HCT116 (cell line): ENCODE measurements around the gene TGFBR3L. TPM values are rescaled to one million over a fixed set of nuclear protein-coding genes. Genes with fewer than 3 reads are reported as not detected.

ENCODE experiments used
- ATAC-seq: fragments of 200-7000 bp; cut with Tn5 transposase; 2 replicates; pipeline ENCODE4 v1.9.1; 2020; ENCODE audit warnings: mild to moderate bottlenecking, moderate library complexity
- BruUV-seq: library from RNA; stranded (reverse); fragments of 400-500 nt; replicated peaks from 2 replicates; lab custom pipeline; 2021; lab: Mats Ljungman, UMichigan
- CTCF ChIA-PET: fragments of 300-600 bp; sonication (Branson Sonifier 250); formaldehyde crosslinking; loops from one replicate; lab custom pipeline; 2021; ENCODE audit warnings: antibody characterized with exemption; lab: Charles Lee
- POLR2A ChIA-PET: fragments of 300-600, 350-600 bp; sonication (Branson Sonifier 250); formaldehyde crosslinking; loops from one replicate; lab custom pipeline; 2021; ENCODE audit warnings: antibody characterized with exemption; lab: Charles Lee
- RAD21 ChIA-PET, 2 experiments: fragments of 300-600 bp; sonication (Branson Sonifier 250); formaldehyde crosslinking; loops; one replicate each; lab custom pipeline; 2023; ENCODE audit warnings: low total read pairs in 2 of 2; ENCODE audit not compliant: uncharacterized antibody in 2 of 2, unreplicated experiment in 2 of 2, low non-redundant PET in 1 of 2; lab: Charles Lee
- DNase-seq: peaks from one replicate; pipeline ENCODE4 v3.0.0-alpha.2; 2010; ENCODE audit warnings: low read depth, low spot score
- H2AFZ ChIP-seq: fragments of 200-600 bp; shearing (Covaris generic), sonication (generic); 2 replicates; pipeline ENCODE4 v1.6.1; 2017; ENCODE audit warnings: low read depth, mixed run types, mixed read lengths, antibody characterized with exemption, low read length; ENCODE audit not compliant: poor library complexity, severe bottlenecking
- H3K27ac ChIP-seq: 2 replicates; pipeline ENCODE4 v1.5.1; 2012; ENCODE audit warnings: low read depth, low read length
- H3K27me3 ChIP-seq: fragments of 200-600 bp; sonication (generic); 2 replicates; pipeline ENCODE4 v1.6.1; 2016; ENCODE audit warnings: mixed run types, low read length, mixed read lengths; ENCODE audit not compliant: insufficient read depth
- H3K36me3 ChIP-seq, 2 experiments: fragments of 200-500 bp in 1 of 2; fragments of 200-600 bp in 1 of 2; sonication (Bioruptor generic) in 1 of 2; sonication (generic) in 1 of 2; 2 replicates each; pipeline versions ENCODE4 v1.5.1 to v1.6.1; 2014 to 2016; ENCODE audit warnings: low read length in 2 of 2, inconsistent platforms in 1 of 2, mixed read lengths in 1 of 2, mixed run types in 1 of 2; ENCODE audit not compliant: insufficient read depth in 2 of 2, control insufficient read depth in 1 of 2
- H3K4me1 ChIP-seq, 2 experiments: fragments of 200-600 bp in 1 of 2; sonication (generic) in 1 of 2; 2 replicates each; pipeline versions ENCODE4 v1.5.1 to v1.6.1; 2012 to 2017; ENCODE audit warnings: low read length in 2 of 2, inconsistent platforms in 1 of 2, mild to moderate bottlenecking in 1 of 2, mixed read lengths in 1 of 2, mixed run types in 1 of 2, moderate library complexity in 1 of 2; ENCODE audit not compliant: insufficient read depth in 2 of 2, control insufficient read depth in 1 of 2
- H3K4me2 ChIP-seq: fragments of 200-600 bp; sonication (generic); 2 replicates; pipeline ENCODE4 v1.6.1; 2017; ENCODE audit warnings: mixed run types, low read length, mixed read lengths
- H3K4me3 ChIP-seq, 2 experiments: fragments of 200-600 bp in 1 of 2; sonication (generic) in 1 of 2; replicated peaks in 1 of 2; 2 replicates each; pipeline ENCODE4 v1.5.1; 2011 to 2016; ENCODE audit warnings: low read length in 2 of 2, control low read depth in 1 of 2, low read depth in 1 of 2, mild to moderate bottlenecking in 1 of 2, mixed read lengths in 1 of 2, mixed run types in 1 of 2
- H3K79me2 ChIP-seq: fragments of 200-600 bp; sonication (generic); 2 replicates; pipeline ENCODE4 v1.6.1; 2017; ENCODE audit warnings: mild to moderate bottlenecking, mixed run types, low read length, moderate library complexity, mixed read lengths; ENCODE audit not compliant: insufficient read depth
- H3K9ac ChIP-seq: fragments of 200-600 bp; sonication (generic); 2 replicates; pipeline ENCODE4 v1.6.1; 2016; ENCODE audit warnings: low read length, mixed read lengths
- H3K9me2 ChIP-seq: fragments of 200-600 bp; sonication (generic), shearing (Covaris generic); 2 replicates; pipeline ENCODE4 v1.6.1; 2017; ENCODE audit warnings: mixed run types, mild to moderate bottlenecking, moderate library complexity; ENCODE audit not compliant: insufficient read depth
- H3K9me3 ChIP-seq, 2 experiments: fragments of 200-500 bp in 1 of 2; fragments of 200-600 bp in 1 of 2; sonication (Bioruptor generic) in 1 of 2; sonication (generic) in 1 of 2; 2 replicates each; pipeline ENCODE4 v1.6.1; 2014 to 2017; ENCODE audit warnings: low read length in 2 of 2, mixed read lengths in 2 of 2, inconsistent platforms in 1 of 2, low read depth in 1 of 2, mild to moderate bottlenecking in 1 of 2, mixed run types in 1 of 2, moderate library complexity in 1 of 2; ENCODE audit not compliant: control insufficient read depth in 1 of 2, insufficient read depth in 1 of 2
- H4K20me1 ChIP-seq: fragments of 200-600 bp; sonication (generic), shearing (Covaris generic); 2 replicates; pipeline ENCODE4 v1.6.1; 2017; ENCODE audit warnings: mixed run types, mild to moderate bottlenecking, moderate library complexity; ENCODE audit not compliant: insufficient read depth
- EGR1 ChIP-seq: IDR thresholded peaks from 2 replicates; pipeline ENCODE4 v1.6.1; 2012; ENCODE audit warnings: low read depth
- ELF1 ChIP-seq: IDR thresholded peaks from 2 replicates; pipeline ENCODE4 v1.6.1; 2012; ENCODE audit warnings: low read depth, borderline replicate concordance
- EZH2 ChIP-seq: fragments of 200-600 bp; sonication (generic); IDR thresholded peaks from 2 replicates; pipeline ENCODE4 v1.6.1; 2017; ENCODE audit warnings: antibody characterized with exemption, mixed run types
- JUND ChIP-seq: IDR thresholded peaks from 2 replicates; pipeline ENCODE4 v1.6.1; 2012
- POLR2A ChIP-seq: IDR thresholded peaks from 2 replicates; pipeline ENCODE4 v1.7.0; 2011; ENCODE audit warnings: borderline replicate concordance; ENCODE audit not compliant: insufficient read depth, insufficient read length; ENCODE audit errors: extremely low read depth
- RAD21 ChIP-seq: IDR thresholded peaks from 2 replicates; pipeline ENCODE4 v1.6.1; 2012; ENCODE audit warnings: low read depth, mild to moderate bottlenecking
- SIN3A ChIP-seq: IDR thresholded peaks from 2 replicates; pipeline ENCODE4 v1.6.1; 2012; ENCODE audit warnings: low read depth
- SP1 ChIP-seq: IDR thresholded peaks from 2 replicates; pipeline ENCODE4 v1.6.1; 2012; ENCODE audit warnings: low read depth
- YY1 ChIP-seq: IDR thresholded peaks from 2 replicates; pipeline ENCODE4 v1.6.1; 2011; ENCODE audit warnings: low read length, low read depth, moderate library complexity, mild to moderate bottlenecking; ENCODE audit not compliant: insufficient replicate concordance; ENCODE audit errors: extremely low read depth
- intact Hi-C: fragments of 100-400 bp; cut with micrococcal nuclease; formaldehyde crosslinking; loops from 2 replicates; pipeline ENCODE4 v1.10.0; 2022
- total RNA-seq: library from RNA; stranded (reverse); gene quantifications from one replicate; pipeline ENCODE4 v1.2.1, GENCODE V29; 2021; ENCODE audit not compliant: unreplicated experiment
- TF ChIP-seq, protein P1 (sequence below): IDR thresholded peaks from 2 replicates; pipeline ENCODE4 v1.6.1; 2012; ENCODE audit warnings: low read depth
- TF ChIP-seq, protein P2 (sequence below): IDR thresholded peaks from 2 replicates; pipeline ENCODE4 v1.6.1; 2012
- TF ChIP-seq, protein P3 (sequence below): IDR thresholded peaks from 2 replicates; pipeline ENCODE4 v1.6.1; 2012
- TF ChIP-seq, protein P4 (sequence below), 3 experiments: fragments of 200-600 bp in 1 of 3; sonication (generic) in 1 of 3; IDR thresholded peaks in 2 of 3; conservative IDR thresholded peaks in 1 of 3; 2 replicates each; pipeline ENCODE4 v1.5.1; 2012 to 2017; ENCODE audit warnings: low read depth in 2 of 3, low read length in 2 of 3, antibody characterized with exemption in 1 of 3, borderline replicate concordance in 1 of 3, control low read depth in 1 of 3, mild to moderate bottlenecking in 1 of 3, mixed read lengths in 1 of 3, mixed run types in 1 of 3, moderate library complexity in 1 of 3; ENCODE audit not compliant: insufficient read depth in 1 of 3

TGFBR3L gene
- total RNA-seq, 1 experiment from 2014 or later: 30.9 TPM

DNA sequence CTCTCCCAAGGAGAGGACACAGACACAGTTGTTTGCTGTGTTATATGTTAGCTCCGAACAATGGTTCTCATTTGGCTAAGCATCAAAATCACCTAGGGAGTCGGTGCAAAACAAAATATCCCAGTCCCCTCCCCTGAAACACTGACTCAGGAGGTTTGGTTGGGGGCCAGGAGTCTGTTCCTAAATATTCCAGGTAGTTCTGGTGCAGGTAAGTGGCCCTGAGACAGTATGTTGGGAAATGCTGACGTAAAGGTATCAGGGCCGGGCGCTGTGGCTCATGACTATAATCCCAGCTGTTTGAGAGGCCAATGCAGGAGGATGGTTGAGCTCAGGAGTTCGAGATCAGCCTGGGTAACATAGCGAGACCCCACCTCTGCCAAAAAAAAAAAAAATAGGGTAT lies 13.3 kb upstream of the TGFBR3L start:
- H3K9me3 ChIP-seq: no peaks in the 10 kb centered on the region
- BruUV-seq: no TSS peak
- intact Hi-C loops: no loop called here
- TF ChIP-seq, protein P1, sequence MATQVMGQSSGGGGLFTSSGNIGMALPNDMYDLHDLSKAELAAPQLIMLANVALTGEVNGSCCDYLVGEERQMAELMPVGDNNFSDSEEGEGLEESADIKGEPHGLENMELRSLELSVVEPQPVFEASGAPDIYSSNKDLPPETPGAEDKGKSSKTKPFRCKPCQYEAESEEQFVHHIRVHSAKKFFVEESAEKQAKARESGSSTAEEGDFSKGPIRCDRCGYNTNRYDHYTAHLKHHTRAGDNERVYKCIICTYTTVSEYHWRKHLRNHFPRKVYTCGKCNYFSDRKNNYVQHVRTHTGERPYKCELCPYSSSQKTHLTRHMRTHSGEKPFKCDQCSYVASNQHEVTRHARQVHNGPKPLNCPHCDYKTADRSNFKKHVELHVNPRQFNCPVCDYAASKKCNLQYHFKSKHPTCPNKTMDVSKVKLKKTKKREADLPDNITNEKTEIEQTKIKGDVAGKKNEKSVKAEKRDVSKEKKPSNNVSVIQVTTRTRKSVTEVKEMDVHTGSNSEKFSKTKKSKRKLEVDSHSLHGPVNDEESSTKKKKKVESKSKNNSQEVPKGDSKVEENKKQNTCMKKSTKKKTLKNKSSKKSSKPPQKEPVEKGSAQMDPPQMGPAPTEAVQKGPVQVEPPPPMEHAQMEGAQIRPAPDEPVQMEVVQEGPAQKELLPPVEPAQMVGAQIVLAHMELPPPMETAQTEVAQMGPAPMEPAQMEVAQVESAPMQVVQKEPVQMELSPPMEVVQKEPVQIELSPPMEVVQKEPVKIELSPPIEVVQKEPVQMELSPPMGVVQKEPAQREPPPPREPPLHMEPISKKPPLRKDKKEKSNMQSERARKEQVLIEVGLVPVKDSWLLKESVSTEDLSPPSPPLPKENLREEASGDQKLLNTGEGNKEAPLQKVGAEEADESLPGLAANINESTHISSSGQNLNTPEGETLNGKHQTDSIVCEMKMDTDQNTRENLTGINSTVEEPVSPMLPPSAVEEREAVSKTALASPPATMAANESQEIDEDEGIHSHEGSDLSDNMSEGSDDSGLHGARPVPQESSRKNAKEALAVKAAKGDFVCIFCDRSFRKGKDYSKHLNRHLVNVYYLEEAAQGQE: no peak
- TF ChIP-seq, protein P2, sequence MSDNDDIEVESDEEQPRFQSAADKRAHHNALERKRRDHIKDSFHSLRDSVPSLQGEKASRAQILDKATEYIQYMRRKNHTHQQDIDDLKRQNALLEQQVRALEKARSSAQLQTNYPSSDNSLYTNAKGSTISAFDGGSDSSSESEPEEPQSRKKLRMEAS: no peak
- TF ChIP-seq YY1 (no peak), RAD21 (no peak), EZH2 (no peak), JUND (no peak), EGR1 (no peak), POLR2A (no peak), SIN3A (no peak), ELF1 (no peak), SP1 (no peak)
- TF ChIP-seq, protein P3, sequence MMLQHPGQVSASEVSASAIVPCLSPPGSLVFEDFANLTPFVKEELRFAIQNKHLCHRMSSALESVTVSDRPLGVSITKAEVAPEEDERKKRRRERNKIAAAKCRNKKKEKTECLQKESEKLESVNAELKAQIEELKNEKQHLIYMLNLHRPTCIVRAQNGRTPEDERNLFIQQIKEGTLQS: no peak
- TF ChIP-seq, protein P4, sequence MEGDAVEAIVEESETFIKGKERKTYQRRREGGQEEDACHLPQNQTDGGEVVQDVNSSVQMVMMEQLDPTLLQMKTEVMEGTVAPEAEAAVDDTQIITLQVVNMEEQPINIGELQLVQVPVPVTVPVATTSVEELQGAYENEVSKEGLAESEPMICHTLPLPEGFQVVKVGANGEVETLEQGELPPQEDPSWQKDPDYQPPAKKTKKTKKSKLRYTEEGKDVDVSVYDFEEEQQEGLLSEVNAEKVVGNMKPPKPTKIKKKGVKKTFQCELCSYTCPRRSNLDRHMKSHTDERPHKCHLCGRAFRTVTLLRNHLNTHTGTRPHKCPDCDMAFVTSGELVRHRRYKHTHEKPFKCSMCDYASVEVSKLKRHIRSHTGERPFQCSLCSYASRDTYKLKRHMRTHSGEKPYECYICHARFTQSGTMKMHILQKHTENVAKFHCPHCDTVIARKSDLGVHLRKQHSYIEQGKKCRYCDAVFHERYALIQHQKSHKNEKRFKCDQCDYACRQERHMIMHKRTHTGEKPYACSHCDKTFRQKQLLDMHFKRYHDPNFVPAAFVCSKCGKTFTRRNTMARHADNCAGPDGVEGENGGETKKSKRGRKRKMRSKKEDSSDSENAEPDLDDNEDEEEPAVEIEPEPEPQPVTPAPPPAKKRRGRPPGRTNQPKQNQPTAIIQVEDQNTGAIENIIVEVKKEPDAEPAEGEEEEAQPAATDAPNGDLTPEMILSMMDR (IDR thresholded peaks at IDR 0.05 in 2 of 3, conservative IDR thresholded peaks at IDR 0.05 in 1 of 3; ENCODE audit: borderline replicate concordance in 1 of 3, insufficient read depth in 1 of 3, low read depth in 2 of 3, low read length in 2 of 3): no peak
- TF ChIP-seq, all 23 proteins: peak for 0
- H3K36me3 ChIP-seq: peaks cover 0 to 9% of the 10 kb centered on the region in 2 experiments; a peak in 2 of 4 replicates
- H3K4me2 ChIP-seq: no peak overlapping the region
- ChIA-PET POLR2A (interaction anchor here (1.3 to 1.5 kb wide), 4 partner anchors 10 to 32 kb away, joined by 4 to 5 read pairs (median 4); partner anchors contain the start of genes LRRC8E and SNAPC2), CTCF (no interaction called here), RAD21 (no interaction called here)
- no peak overlapping the region for H3K4me3 ChIP-seq
- no peak for ATAC-seq
- no peaks in the 10 kb centered on the region for H4K20me1 ChIP-seq
- H3K4me1 ChIP-seq: peaks cover 3 to 27% of the 10 kb centered on the region in 2 experiments; a peak in 2 of 4 replicates
- no peak for DNase-seq
- H2AFZ ChIP-seq: no peak overlapping the region
- H3K79me2 ChIP-seq: peaks cover 34% of the 10 kb centered on the region
- no peaks in the 10 kb centered on the region for H3K9me2 ChIP-seq
- H3K27ac ChIP-seq: no peak overlapping the region
- no peaks in the 10 kb centered on the region for H3K27me3 ChIP-seq
- H3K9ac ChIP-seq: no peak overlapping the region
